GM18861 (cell line): ENCODE results near the gene TEAD1.

Experiments
- ATAC-seq: cut with Tn5 transposase; IDR thresholded peaks from one replicate; pipeline ENCODE4 v1.9.1; 2021; ENCODE audit not compliant: unreplicated experiment

TEAD1 gene

GRCh38 chr11:12761029-12761428 is 86.8 kb downstream of the TEAD1 start:
- no peak for ATAC-seq

- ATAC-seq, result no peak
These were observed 88.1 kb downstream of the TEAD1 start for GRCh38 chr11:12762278-12762677.

DNA sequence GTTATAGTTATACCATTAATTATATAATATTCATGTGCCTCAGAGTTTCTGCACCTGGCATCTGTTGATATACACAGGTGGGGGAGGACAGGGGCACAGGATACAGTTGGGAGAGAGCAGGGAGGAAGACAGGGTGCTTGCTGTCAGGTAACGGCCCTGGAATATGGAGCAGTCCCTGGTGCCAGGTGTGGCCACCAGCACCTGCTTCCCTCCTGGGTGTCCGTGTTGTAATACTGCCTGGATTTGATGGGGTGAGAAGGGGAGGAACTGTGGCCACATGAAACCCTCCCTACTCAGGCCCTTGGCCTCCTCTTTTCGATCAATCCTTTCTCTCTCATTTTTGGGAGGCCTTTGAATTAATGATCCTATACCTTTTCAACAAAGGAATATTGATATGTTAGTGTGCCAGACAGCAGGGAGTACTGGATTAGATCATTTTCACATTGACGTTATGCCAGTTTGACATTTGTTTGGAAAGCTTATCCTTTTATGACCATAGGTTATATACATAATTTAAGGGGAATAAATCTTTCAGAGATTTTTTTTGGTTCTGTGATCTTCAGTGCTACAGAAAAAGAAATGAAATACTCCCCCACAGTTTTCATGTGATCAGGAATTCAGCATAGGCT is 88.6 kb downstream of the TEAD1 start:
- ATAC-seq, result no peak

- no peak for ATAC-seq
These were observed 90.1 kb downstream of the TEAD1 start for GRCh38 chr11:12764187-12764914.

GRCh38 chr11:12765428-12765827 is 91.2 kb downstream of the TEAD1 start:
- ATAC-seq, result no peak

- no peak for ATAC-seq
These were observed 92.8 kb downstream of the TEAD1 start for GRCh38 chr11:12767027-12767426.

GRCh38 chr11:12767577-12767976 is 93.4 kb downstream of the TEAD1 start:
- no peak for ATAC-seq

DNA sequence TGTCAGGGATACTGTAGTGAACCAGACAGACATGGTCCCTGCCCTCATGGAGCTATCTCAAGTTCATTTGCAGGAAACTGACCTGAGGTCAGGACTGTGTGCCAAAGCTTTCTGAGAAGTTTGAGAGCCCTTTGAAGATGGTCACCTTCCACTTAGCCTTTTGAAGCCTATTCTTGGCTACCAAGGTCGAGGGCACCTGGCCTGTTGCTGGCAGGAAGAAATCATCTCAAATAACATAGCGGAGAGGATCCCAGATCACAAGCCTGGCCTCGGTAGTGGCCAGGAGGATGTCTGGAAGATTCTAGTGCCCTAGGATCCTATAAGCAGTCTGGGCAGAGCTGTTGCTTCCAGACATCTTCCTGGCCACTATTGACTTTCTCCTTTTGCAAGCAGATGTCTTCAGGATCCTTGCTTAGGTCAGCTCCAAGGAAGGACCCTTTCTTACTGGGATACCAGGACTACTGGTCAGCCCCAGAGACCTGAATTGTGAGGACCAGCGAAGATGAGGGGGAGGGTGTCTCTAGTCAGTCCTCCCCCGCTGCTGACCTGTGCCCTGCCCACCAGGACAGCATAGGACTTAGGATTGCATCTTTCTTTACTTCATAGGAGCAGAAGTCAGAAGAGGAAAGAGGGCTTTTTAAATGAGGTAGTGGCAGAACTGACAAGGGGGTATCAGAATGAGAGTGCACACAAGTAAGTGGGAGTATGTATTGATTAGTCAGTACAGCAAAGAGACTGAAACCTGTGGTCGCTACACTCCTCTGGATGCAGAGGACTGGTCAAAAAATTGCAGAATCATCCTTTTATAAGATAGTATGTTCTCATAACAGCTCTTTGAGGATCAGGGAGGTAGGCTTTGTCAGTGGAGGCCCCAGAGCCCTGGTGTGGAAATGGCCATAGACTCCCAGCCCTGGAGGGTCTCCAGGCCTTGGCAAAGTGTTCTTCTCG is 94.8 kb downstream of the TEAD1 start:
- no peak for ATAC-seq

DNA sequence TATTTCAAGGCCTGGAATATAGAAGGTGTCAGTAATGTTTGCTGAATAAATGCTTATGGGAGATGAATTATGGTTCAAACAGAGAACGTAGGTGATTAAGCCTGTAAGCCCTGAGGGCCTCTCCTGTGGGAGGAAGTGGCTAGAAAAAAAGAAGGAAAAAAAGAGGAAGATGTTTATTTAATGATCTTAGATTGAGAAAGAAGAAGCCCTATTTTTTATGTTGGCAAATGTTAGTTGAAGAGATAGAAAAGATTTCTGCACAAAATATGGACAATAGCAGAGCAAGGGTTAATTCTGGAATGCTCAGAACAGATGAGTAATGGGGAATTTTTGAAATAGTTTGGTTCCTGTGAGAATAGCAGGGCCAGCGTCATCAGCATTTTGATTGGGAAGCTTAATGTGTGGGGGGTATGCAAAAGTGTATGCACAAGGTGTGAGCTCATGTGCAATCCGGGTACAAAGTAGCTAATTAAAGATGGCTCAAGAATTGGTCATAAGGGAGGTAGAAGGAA is 95.7 kb downstream of the TEAD1 start:
- no peak for ATAC-seq

GRCh38 chr11:12770435-12770834 is 96.2 kb downstream of the TEAD1 start:
- no peak for ATAC-seq

- no peak for ATAC-seq
These were observed 96.9 kb downstream of the TEAD1 start for GRCh38 chr11:12770966-12771597.

- no peak for ATAC-seq
These were observed 97.7 kb downstream of the TEAD1 start for GRCh38 chr11:12771875-12772274.

GRCh38 chr11:12772324-12772723 is 98.1 kb downstream of the TEAD1 start:
- ATAC-seq, result no peak

- ATAC-seq, result no peak
These were observed 99.4 kb downstream of the TEAD1 start for GRCh38 chr11:12773591-12773990.

DNA sequence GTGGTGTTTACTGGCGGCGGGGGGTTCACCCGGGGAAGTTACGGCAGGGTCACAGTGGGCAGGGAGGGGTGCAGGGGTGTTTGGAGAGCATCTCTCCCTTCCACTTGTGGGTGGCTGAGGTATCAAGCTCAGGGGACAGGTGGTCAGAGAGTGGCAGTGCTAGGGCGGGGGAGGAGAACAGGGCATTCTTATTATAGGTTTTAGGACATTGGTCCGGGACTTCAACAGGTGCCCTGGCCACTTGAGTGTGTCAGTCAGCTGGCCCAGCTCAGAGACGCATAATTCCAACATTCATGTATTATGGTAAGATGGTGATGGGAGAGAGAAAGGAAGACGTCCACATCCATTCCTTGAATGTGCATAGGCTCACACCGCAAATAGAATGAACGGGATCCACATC is 101.7 kb downstream of the TEAD1 start:
- no peak for ATAC-seq

DNA sequence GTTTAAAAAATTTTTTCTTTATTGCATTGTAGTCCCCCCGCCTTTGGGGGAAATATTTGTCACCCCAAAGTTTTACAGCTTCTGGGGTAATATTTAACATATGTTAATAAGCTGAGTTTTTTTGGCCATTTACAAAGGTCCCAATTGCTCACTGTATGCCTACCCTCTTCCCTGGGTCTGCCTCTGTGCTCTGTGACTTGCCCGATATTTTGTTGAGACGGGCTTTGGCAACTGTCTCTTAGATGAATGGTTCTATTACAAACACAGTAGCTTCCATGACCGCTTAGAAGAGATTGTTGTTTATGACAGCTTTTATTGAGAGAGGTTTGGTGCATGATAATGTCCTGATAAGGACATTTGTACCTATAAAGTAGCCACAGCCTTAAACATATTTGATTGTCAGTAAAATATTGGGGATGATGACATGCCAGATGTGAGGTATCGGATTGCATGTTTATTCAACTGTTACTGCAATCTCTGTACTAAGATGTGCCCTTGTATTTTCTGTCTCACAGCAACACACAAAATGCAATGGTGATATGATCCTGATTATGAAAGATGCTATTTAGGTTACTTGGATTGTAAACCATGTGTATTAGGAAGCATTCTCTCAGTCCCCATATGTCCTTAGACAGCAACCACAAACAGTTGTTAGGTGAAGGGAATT is 103.1 kb downstream of the TEAD1 start:
- ATAC-seq, result no peak

DNA sequence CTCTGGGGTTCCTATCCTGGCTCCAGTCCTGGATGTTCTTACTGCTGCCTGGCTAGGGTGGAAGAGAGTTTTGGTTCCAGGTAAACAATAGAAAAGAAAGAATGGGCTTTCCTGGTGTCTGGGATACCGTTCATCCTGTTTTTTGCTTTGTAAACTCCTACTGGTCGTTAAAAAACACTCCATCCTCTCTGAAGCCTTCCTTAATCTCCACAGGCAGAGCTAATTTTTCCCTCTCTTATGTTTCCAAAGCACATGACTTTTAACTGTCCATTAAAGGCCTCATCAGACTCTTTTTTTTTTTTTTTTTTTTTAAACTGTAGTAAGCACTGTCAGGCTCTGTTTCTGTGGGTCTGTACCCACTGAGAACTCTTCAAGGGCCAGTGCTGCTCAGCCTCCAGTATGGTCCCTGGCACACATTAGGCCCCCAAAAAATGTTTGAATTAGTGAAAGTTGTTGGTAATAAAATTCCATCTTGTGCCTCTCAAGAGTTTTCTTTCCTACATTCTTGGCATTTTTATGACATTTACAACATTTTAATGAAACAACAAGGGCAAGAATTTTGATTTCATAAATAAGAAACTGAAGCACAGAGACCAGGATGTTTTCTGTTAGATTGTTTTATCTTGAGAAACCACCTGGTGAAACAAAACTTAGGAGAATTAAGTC is 104.2 kb downstream of the TEAD1 start:
- ATAC-seq, result no peak

DNA sequence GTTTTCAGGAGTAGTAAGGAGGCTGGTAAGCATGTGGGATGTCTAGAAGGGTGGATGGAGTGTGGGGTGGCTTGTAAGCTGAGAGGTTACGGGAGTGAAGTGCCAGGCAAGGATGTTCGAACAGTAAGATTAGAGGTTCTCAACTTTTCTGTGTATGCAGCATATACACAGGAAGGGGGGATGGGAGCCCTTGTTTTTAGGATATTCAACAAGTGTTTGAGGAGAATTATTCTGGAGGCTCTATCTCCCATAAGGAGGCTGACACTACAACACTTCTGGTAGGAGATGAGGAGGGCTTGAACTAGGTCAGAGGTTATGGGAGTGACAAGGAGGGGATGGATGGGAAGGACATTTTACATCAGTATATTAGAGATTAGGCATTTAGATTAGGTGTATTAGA is 109.5 kb downstream of the TEAD1 start:
- ATAC-seq, result no peak

GRCh38 chr11:12784445-12784844 is 110.2 kb downstream of the TEAD1 start:
- ATAC-seq, result no peak

DNA sequence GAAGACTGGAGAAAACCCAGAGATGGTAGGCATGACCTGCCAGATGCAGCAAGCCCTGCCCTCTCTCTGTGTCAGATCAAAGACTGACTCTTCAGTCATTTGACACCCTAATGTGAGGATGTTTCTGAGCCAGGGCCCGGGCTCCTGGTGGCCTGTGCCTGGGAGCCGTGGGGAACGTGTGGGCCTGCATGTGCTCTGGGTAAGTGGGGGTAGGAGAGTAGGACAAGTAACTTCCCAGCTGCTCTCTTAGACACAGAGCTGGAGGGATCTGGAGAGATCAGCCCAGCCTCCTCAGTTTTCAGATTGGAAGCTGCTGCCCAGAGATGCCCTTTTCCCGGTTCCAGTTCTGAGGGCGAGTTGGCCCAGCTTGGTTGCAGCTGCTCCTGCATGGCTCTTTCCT is 110.8 kb downstream of the TEAD1 start:
- no peak for ATAC-seq
